Measurements from ENCODE around the gene SUPV3L1.
"Not testable (repeated sequence)": the region's sequence is repeated elsewhere in the genome, so short reads cannot be mapped to it uniquely, and the experiment has no call there.

Gene SUPV3L1

DNA sequence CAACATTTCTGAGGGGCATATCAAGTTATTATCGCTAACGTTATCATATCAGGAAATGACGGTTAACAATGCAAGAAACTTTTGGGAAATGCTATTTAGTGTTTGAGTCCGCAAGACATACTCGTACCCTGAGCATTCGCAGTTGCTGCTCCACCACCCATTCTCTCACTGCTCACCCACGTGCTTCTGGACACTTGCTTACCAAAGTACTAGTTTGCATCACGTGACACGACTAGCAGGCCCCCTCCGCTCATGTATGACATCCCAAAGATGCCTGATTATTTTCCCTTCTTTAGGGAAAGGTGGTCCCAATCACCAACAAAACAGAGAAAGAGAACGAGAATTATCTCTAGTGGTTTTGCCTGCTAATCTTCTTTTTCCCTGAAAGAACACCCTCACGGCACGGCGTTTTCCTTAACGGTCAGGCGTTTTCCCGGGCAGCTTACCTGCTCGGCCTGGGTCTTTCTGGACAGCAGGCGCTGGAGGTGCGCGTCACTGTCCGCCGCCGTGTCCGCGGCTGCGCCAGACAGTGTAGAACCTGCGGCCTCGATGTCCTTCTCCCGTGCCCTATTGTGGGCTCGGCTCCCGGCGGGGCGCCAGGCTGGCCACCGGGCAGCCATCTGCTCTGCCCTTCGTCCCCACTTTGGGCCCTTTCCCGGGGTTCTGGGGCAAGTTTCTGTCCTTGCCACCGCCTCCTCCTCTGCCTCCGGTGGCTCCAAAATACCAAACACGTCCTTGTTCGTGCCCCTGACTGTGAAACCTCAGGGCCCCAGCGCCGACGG lies at the start of gene SUPV3L1:
Gene SUPV3L1 (plus strand): TSS at position 492 of the 782 bp plus-strand sequence. CDS start 58 bp downstream, at position 550.
- peak within 1 kb of the TSS; percentile 95 for H3K9ac ChIP-seq (ENCODE audit: low read depth, low read length)
- H3K27me3 ChIP-seq (ENCODE audit: control insufficient read depth, insufficient read depth, low read length), result no peaks in the 10 kb centered on the region
- no peaks in the 10 kb centered on the region for H3K36me3 ChIP-seq (ENCODE audit: control insufficient read depth, insufficient read depth, low read length)
- no peaks in the 10 kb centered on the region for H3K4me1 ChIP-seq (ENCODE audit: control insufficient read depth, insufficient read depth, low read length)
- H3K4me3 ChIP-seq (ENCODE audit: low read depth, low read length), result peak within 1 kb of the TSS; percentile 100
- H3K9me3 ChIP-seq (ENCODE audit: control insufficient read depth, insufficient read depth, low read length), result no peaks in the 10 kb centered on the region

DNA sequence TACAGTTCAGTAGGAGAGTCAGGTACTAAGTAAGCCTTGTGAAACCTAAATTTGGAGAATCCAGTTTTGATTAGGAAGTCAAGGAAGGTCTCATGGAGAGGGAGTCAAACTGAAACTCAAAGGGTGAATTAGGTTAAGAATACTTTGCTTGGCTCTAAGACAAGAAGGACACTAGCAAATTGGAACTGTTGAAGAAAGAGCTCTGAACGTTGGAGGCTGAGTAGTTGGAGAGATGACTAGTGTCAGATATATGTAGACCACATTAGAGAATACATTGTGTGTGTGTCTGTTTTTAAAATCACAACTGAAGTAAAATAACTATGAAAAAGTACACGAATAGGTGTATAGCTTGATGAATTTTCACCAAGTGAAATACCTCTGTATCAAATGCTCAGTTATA lies 49.8 kb upstream of the SUPV3L1 start:
- Histone ChIP-seq H3K36me3 (ENCODE audit: control insufficient read depth, insufficient read depth, low read length) (no peaks in the 10 kb centered on the region), H3K9ac (ENCODE audit: low read depth, low read length) (no peak overlapping the region), H3K4me3 (ENCODE audit: low read depth, low read length) (no peak overlapping the region), H3K4me1 (ENCODE audit: control insufficient read depth, insufficient read depth, low read length) (no peaks in the 10 kb centered on the region), H3K27me3 (ENCODE audit: control insufficient read depth, insufficient read depth, low read length) (no peaks in the 10 kb centered on the region), H3K9me3 (ENCODE audit: control insufficient read depth, insufficient read depth, low read length) (no peaks in the 10 kb centered on the region)

DNA sequence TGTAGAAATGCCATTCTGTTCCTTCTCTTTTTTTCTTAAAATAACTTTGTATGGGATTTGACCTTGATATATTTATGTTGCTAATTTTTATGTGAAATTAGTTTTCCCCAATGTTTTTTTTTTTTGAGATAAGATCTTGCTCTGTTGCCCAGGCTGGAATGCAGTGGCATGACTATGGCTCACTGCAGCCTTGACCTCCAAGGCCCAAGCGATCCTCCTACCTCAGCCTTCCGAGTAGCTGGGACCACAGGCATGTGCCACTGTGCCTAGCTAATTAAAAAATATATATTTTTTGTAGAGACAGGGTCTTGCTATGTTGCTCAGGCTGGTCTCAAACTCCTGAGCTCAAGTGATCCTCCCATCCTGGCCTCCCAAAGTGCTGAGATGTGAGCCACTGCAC lies 40.1 kb upstream of the SUPV3L1 start:
- no peak overlapping the region for H3K4me3 ChIP-seq (ENCODE audit: low read depth, low read length)
- H3K36me3 ChIP-seq (ENCODE audit: control insufficient read depth, insufficient read depth, low read length), result no peaks in the 10 kb centered on the region
- H3K27me3 ChIP-seq (ENCODE audit: control insufficient read depth, insufficient read depth, low read length), result no peaks in the 10 kb centered on the region
- no peak overlapping the region for H3K9ac ChIP-seq (ENCODE audit: low read depth, low read length)
- H3K9me3 ChIP-seq (ENCODE audit: control insufficient read depth, insufficient read depth, low read length), result no peaks in the 10 kb centered on the region
- no peaks in the 10 kb centered on the region for H3K4me1 ChIP-seq (ENCODE audit: control insufficient read depth, insufficient read depth, low read length)

DNA sequence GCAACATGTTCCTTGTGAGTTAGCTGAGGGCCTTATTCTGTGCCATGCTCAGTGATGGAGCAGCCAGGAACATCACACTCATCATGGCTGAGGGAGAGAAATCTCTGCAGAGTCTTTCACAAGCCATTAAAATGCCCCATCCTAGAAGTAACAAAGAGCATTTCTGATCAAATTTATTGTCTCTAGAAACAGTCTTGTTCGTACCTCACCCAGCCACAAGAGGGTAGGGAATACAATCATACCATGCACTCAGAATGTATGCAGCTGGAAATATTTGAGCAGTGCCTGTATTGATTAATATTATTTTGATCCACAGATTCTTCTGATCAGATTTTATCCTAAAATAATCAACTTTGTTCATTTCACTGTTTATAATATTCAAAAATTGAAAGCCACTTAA lies 38.7 kb upstream of the SUPV3L1 start:
- Histone ChIP-seq H3K4me3 (ENCODE audit: low read depth, low read length) (no peak overlapping the region), H3K9me3 (ENCODE audit: control insufficient read depth, insufficient read depth, low read length) (no peaks in the 10 kb centered on the region), H3K36me3 (ENCODE audit: control insufficient read depth, insufficient read depth, low read length) (no peaks in the 10 kb centered on the region), H3K9ac (ENCODE audit: low read depth, low read length) (no peak overlapping the region), H3K4me1 (ENCODE audit: control insufficient read depth, insufficient read depth, low read length) (no peaks in the 10 kb centered on the region), H3K27me3 (ENCODE audit: control insufficient read depth, insufficient read depth, low read length) (no peaks in the 10 kb centered on the region)

DNA sequence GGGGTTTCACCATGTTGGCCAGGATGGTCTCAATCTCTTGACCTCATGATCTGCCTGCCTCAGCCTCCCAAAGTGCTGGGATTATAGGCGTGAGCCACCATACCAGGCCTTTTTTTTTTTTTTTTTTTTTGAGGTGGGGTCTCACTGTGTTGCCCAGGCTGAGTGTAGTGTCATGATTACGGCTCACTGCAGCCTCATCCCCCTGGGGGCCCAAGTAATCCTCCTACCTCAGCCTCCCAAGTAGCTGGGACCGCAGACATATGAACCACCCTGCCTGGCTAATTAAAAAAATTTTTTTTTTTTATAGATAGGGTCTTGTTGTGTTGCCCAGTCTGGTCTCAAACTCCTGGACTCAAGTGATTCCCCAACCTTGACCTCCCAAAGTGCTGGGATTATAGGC lies 38.0 kb upstream of the SUPV3L1 start:
- H3K4me3 ChIP-seq (ENCODE audit: low read depth, low read length); H3K9me3 ChIP-seq (ENCODE audit: control insufficient read depth, insufficient read depth, low read length); H3K36me3 ChIP-seq (ENCODE audit: control insufficient read depth, insufficient read depth, low read length); H3K9ac ChIP-seq (ENCODE audit: low read depth, low read length); H3K4me1 ChIP-seq (ENCODE audit: control insufficient read depth, insufficient read depth, low read length); H3K27me3 ChIP-seq (ENCODE audit: control insufficient read depth, insufficient read depth, low read length): not testable (repeated sequence)

DNA sequence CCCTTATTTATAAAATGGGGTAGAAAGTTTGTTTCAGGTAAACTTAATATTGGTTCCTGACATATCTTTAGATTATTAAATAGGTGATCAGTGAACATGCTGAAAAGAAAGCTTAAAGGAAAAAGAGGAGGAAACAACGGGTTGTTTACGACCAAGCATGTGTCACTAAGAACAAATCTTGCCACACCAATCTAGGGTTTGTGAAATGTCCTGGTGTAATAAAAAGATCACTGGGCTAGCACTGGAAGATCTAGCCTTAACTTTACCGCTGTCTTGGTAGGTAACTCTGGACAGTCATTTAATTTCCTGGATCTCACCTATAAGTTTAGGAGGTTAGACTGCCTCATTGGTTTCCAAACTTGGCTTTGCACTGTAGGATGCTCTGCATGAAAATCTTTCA lies 37.1 kb upstream of the SUPV3L1 start:
- no peaks in the 10 kb centered on the region for H3K27me3 ChIP-seq (ENCODE audit: control insufficient read depth, insufficient read depth, low read length)
- H3K9ac ChIP-seq (ENCODE audit: low read depth, low read length), result no peak overlapping the region
- H3K4me1 ChIP-seq (ENCODE audit: control insufficient read depth, insufficient read depth, low read length), result no peaks in the 10 kb centered on the region
- H3K9me3 ChIP-seq (ENCODE audit: control insufficient read depth, insufficient read depth, low read length), result no peaks in the 10 kb centered on the region
- no peaks in the 10 kb centered on the region for H3K36me3 ChIP-seq (ENCODE audit: control insufficient read depth, insufficient read depth, low read length)
- no peak overlapping the region for H3K4me3 ChIP-seq (ENCODE audit: low read depth, low read length)

DNA sequence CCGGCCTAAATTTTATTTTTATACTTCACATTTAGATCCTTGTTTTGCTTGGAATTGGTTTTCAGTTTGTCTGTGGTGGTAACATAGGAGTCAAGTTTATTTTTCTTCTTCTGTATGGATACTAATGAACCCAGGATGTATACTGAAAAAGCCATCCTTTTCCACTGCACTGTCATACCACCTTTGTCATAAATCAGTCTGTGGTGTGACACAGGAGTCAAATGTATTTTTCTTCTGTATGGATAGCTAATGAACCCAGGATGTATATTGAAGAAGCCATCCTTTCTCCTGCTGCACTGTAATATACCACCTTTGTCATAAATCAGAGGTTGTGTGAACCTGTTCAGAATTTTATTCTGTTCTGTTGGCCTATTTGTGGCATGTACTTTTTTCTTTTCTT lies 34.7 kb upstream of the SUPV3L1 start:
- H3K9ac ChIP-seq (ENCODE audit: low read depth, low read length), result no peak overlapping the region
- no peaks in the 10 kb centered on the region for H3K9me3 ChIP-seq (ENCODE audit: control insufficient read depth, insufficient read depth, low read length)
- H3K27me3 ChIP-seq (ENCODE audit: control insufficient read depth, insufficient read depth, low read length), result no peaks in the 10 kb centered on the region
- H3K4me1 ChIP-seq (ENCODE audit: control insufficient read depth, insufficient read depth, low read length), result no peaks in the 10 kb centered on the region
- no peaks in the 10 kb centered on the region for H3K36me3 ChIP-seq (ENCODE audit: control insufficient read depth, insufficient read depth, low read length)
- no peak overlapping the region for H3K4me3 ChIP-seq (ENCODE audit: low read depth, low read length)

DNA sequence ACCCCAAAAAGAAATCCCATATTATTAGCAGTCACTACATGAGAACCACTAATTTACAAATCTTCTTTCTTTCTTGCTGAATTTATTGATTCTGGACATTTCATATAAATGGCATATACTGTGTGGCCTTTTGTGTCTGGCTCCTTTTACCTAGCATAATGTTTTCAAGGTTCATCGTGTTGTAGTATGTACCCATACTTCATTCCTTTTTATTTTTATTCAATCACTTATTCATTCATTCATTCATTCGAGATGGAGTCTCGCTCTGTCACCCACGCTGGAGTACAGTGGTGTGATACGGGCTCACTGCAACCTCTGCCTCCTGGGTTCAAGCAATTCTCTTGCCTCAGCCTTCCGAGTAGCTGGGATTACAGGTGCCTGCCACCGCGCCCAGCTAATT lies 34.2 kb upstream of the SUPV3L1 start:
- H3K9ac ChIP-seq (ENCODE audit: low read depth, low read length), result no peak overlapping the region
- no peaks in the 10 kb centered on the region for H3K4me1 ChIP-seq (ENCODE audit: control insufficient read depth, insufficient read depth, low read length)
- H3K27me3 ChIP-seq (ENCODE audit: control insufficient read depth, insufficient read depth, low read length), result no peaks in the 10 kb centered on the region
- no peaks in the 10 kb centered on the region for H3K36me3 ChIP-seq (ENCODE audit: control insufficient read depth, insufficient read depth, low read length)
- no peaks in the 10 kb centered on the region for H3K9me3 ChIP-seq (ENCODE audit: control insufficient read depth, insufficient read depth, low read length)
- H3K4me3 ChIP-seq (ENCODE audit: low read depth, low read length), result no peak overlapping the region

DNA sequence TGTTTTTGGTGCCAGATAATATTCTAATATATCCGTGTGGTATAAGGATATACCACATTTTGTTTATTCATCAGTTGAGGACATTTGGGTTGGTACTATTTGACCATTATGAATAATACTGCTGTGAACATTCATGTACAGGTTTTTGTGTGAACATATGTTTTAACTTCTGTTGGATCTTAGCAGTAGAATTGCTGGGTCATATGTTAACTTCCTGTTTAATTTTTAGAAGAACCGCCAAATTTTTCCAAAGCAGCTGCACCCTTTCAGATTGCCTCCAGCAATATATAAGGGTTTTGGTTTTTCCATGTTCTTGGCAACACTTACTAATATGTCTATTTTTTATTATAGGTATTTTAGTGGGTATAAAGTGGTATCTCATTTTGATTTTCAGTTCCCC lies 33.3 kb upstream of the SUPV3L1 start:
- Histone ChIP-seq H3K9ac (ENCODE audit: low read depth, low read length) (no peak overlapping the region), H3K27me3 (ENCODE audit: control insufficient read depth, insufficient read depth, low read length) (no peaks in the 10 kb centered on the region), H3K9me3 (ENCODE audit: control insufficient read depth, insufficient read depth, low read length) (no peaks in the 10 kb centered on the region), H3K36me3 (ENCODE audit: control insufficient read depth, insufficient read depth, low read length) (no peaks in the 10 kb centered on the region), H3K4me3 (ENCODE audit: low read depth, low read length) (no peak overlapping the region), H3K4me1 (ENCODE audit: control insufficient read depth, insufficient read depth, low read length) (no peaks in the 10 kb centered on the region)

DNA sequence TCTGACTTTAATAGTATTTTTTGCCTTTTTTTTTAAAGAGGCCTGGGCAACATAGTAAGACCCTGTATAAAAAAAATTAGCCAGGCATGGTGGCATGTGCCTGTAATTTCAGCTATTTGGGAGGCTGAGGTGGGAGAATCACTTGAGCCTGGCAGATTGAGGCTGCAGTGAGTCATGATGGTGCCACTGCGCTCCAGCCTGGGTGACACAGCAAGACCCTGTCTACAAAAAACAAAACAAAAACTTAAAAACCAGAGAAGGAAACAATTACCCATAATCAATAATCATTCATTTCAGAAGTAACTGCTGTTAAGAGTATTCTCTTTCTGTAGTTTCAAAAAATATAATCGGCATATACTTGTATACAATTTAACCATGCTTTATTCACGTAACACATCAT lies 28.1 kb upstream of the SUPV3L1 start:
- no peak overlapping the region for H3K9ac ChIP-seq (ENCODE audit: low read depth, low read length)
- no peaks in the 10 kb centered on the region for H3K27me3 ChIP-seq (ENCODE audit: control insufficient read depth, insufficient read depth, low read length)
- no peak overlapping the region for H3K4me3 ChIP-seq (ENCODE audit: low read depth, low read length)
- H3K4me1 ChIP-seq (ENCODE audit: control insufficient read depth, insufficient read depth, low read length), result no peaks in the 10 kb centered on the region
- H3K36me3 ChIP-seq (ENCODE audit: control insufficient read depth, insufficient read depth, low read length), result no peaks in the 10 kb centered on the region
- no peaks in the 10 kb centered on the region for H3K9me3 ChIP-seq (ENCODE audit: control insufficient read depth, insufficient read depth, low read length)

DNA sequence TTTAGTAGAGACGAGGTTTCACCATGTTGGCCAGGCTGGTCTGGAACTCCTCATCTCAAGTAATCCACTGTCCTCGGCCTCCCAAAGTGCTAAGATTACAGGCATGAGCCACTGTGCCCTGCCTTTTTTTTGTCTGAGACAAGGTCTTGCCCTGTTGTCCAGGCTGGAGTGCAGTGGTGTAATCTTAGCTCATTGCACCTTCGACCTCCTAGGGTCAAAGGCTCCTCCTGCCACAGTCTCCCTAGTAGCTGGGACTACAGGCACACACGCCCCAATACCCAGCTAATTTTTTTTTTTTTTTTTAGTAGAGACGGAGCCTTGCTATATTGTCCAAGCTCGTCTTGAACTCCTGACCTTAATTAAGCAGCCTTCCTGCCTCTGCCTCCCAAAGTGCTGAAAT lies 26.8 kb upstream of the SUPV3L1 start:
- no peaks in the 10 kb centered on the region for H3K36me3 ChIP-seq (ENCODE audit: control insufficient read depth, insufficient read depth, low read length)
- H3K9ac ChIP-seq (ENCODE audit: low read depth, low read length), result no peak overlapping the region
- no peak overlapping the region for H3K4me3 ChIP-seq (ENCODE audit: low read depth, low read length)
- H3K9me3 ChIP-seq (ENCODE audit: control insufficient read depth, insufficient read depth, low read length), result no peaks in the 10 kb centered on the region
- no peaks in the 10 kb centered on the region for H3K4me1 ChIP-seq (ENCODE audit: control insufficient read depth, insufficient read depth, low read length)
- no peaks in the 10 kb centered on the region for H3K27me3 ChIP-seq (ENCODE audit: control insufficient read depth, insufficient read depth, low read length)

DNA sequence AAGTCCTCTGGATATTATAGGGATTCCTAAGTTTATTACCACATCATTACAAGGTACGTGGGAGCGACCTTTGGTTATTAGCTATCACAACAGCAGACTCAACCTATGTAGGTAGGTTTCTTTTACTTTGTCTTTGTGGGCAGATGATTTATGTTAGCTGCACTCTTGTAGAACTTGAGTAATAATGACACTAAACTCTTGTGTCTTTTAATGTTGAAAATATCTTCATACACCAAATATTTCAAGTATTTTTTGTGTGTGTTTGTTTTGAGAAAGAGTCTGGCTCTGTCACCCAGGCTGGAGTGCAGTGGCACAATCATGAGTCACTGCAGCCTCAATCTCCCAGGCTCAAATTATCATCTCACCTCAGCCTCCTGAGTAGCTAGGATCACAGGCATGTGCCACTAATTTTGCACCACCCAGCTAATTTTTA lies 19.2 kb upstream of the SUPV3L1 start:
- no peaks in the 10 kb centered on the region for H3K4me1 ChIP-seq (ENCODE audit: control insufficient read depth, insufficient read depth, low read length)
- H3K4me3 ChIP-seq (ENCODE audit: low read depth, low read length), result no peak overlapping the region
- no peaks in the 10 kb centered on the region for H3K9me3 ChIP-seq (ENCODE audit: control insufficient read depth, insufficient read depth, low read length)
- H3K27me3 ChIP-seq (ENCODE audit: control insufficient read depth, insufficient read depth, low read length), result no peaks in the 10 kb centered on the region
- H3K36me3 ChIP-seq (ENCODE audit: control insufficient read depth, insufficient read depth, low read length), result peaks cover 4% of the 10 kb centered on the region
- no peak overlapping the region for H3K9ac ChIP-seq (ENCODE audit: low read depth, low read length)

All from iPS-15b (cell line).